ENCODE measurements around the gene PER1. TPM values are rescaled to one million over a fixed set of nuclear protein-coding genes. Genes with fewer than 3 reads are reported as not detected.
A peak's percentile ranks its signal among the peaks of the same experiment; 100 is the strongest.

Gene PER1
- total RNA-seq, 4 donors from 2014 or later, result 33.6 to 95.0 (median 56.3) TPM

DNA sequence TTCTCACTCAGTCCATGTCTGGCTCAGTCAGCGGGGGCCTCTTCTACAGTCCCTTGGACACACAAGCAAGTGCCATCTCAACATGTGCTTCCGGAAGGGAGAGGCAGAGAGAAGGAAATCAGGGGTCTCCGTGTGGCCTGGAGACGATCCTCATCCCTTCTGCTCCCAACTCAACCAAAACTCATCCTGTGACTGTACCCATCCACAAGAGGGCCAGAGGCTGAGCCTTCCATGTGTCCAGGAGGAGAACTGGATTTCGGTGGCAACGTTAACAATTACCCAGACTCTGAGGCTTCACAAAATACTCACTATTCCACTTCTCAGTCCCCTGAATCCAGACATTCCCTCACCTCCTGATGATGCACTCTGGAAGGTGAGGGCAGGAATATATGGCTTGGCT is 56.8 kb downstream of the PER1 start:
- Histone ChIP-seq H3K4me1 (peaks cover 0 to 10% (median 0%) of the 10 kb centered on the region in 3 donors), H3K4me3 (no peak overlapping the region), H3K27ac (no peak overlapping the region), H3K9me3 (no peaks in the 10 kb centered on the region), H3K27me3 (peaks cover 0 to 43% (median 0%) of the 10 kb centered on the region in 4 donors), H3K36me3 (no peaks in the 10 kb centered on the region)
- no peak for DNase-seq
- no peak for TF ChIP-seq POLR2A (IDR thresholded peaks at IDR 0.05)
- TF ChIP-seq, protein P1, sequence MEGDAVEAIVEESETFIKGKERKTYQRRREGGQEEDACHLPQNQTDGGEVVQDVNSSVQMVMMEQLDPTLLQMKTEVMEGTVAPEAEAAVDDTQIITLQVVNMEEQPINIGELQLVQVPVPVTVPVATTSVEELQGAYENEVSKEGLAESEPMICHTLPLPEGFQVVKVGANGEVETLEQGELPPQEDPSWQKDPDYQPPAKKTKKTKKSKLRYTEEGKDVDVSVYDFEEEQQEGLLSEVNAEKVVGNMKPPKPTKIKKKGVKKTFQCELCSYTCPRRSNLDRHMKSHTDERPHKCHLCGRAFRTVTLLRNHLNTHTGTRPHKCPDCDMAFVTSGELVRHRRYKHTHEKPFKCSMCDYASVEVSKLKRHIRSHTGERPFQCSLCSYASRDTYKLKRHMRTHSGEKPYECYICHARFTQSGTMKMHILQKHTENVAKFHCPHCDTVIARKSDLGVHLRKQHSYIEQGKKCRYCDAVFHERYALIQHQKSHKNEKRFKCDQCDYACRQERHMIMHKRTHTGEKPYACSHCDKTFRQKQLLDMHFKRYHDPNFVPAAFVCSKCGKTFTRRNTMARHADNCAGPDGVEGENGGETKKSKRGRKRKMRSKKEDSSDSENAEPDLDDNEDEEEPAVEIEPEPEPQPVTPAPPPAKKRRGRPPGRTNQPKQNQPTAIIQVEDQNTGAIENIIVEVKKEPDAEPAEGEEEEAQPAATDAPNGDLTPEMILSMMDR (IDR thresholded peaks at IDR 0.05), result no peak
- WGBS, 2 donors, result 68 to 79% methylated on average over 5 to 6 of the region's 6 CpGs
- intact Hi-C loops (cut with DNase I), result no loop called here

DNA sequence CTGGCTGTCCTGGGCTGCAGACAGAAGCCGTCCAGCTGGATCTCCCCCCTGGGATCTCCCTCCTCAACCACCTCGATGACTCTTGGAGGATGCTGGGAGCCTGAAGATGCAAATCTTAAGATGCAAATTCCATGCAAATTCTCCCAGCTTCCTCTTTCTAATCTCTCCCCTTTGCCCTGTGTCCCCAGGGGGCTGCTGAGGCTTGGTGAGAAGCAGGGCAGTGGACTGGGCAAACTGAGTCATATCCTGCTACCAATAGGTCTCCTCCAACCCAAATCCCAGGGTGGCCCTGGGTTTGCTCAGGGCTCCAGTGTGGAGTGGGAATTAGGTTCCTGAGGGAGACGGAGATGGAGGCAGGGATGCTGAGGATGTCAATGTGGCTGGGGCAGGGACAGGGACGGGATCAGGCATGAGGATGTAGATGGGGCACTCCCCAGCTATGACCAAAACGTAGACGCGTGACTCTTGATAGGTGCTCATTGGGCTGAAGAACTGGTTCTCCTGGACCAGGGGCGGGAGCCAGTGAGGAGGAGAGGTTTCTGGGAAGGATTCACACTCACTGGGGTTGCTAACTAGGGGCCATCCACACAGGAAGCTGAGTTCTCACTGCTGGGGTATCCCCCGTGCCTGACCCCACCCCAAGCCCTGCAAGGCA is 61.0 kb downstream of the PER1 start:
- Histone ChIP-seq H3K27me3 (peaks cover 0 to 62% (median 0%) of the 10 kb centered on the region in 4 donors), H3K4me1 (peaks cover 0 to 17% (median 6%) of the 10 kb centered on the region in 3 donors), H3K9me3 (no peaks in the 10 kb centered on the region), H3K36me3 (no peaks in the 10 kb centered on the region), H3K4me3 (no peak overlapping the region), H3K27ac (peak overlapping the region in 2 of 4 donors; percentile 42 to 44)
- no peak for TF ChIP-seq POLR2A (IDR thresholded peaks at IDR 0.05)
- TF ChIP-seq, protein P1 (IDR thresholded peaks at IDR 0.05), result no peak
- intact Hi-C loops (cut with DNase I), result no loop called here
- WGBS, 2 donors, result 34 to 36% methylated on average over 8 of the region's 9 CpGs
- DNase-seq, result no peak

Other genes with a start within 250 kb of the PER1 start
- gene RNF227, start 236.1 kb downstream of the PER1 start, total RNA-seq, result 1 to 10 TPM in 3 of 4 donors, under 1 TPM in 1; 0.94 to 8.6 (median 5.7) TPM
- 1 to 10 TPM in 1 of 4 donors, under 1 TPM in 1, not detected in 2; 0.95 to 1.1 TPM for gene KCNAB3, start 222.5 kb downstream of the PER1 start, total RNA-seq
- gene TRAPPC1, start 220.5 kb downstream of the PER1 start, total RNA-seq, result 10 to 100 TPM; 31.3 to 71.1 (median 40.3) TPM
- gene CNTROB, start 220.2 kb downstream of the PER1 start, total RNA-seq, result 10 to 100 TPM; 12.4 to 21.4 (median 13.5) TPM
- gene GUCY2D, start 149.8 kb downstream of the PER1 start, total RNA-seq, result not detected
- gene ALOX15B, start 113.3 kb downstream of the PER1 start, total RNA-seq, result 100 to 1,000 TPM in 1 of 4 donors, 10 to 100 TPM in 3; 24.0 to 104 (median 50.5) TPM
- gene ALOX12B, start 64.7 kb downstream of the PER1 start, total RNA-seq, result 10 to 100 TPM in 2 of 4 donors, 1 to 10 TPM in 1, under 1 TPM in 1; 0.76 to 34.6 (median 10.8) TPM
- 1 to 10 TPM in 2 of 4 donors, under 1 TPM in 1, not detected in 1; 0.30 to 8.8 (median 2.2) TPM for gene ALOXE3, start 33.9 kb downstream of the PER1 start, total RNA-seq
- gene HES7, start 28.3 kb downstream of the PER1 start, total RNA-seq, result not detected
- 10 to 100 TPM in 3 of 4 donors, 1 to 10 TPM in 1; 6.2 to 20.4 (median 12.0) TPM for gene VAMP2, start 10.5 kb upstream of the PER1 start, total RNA-seq
- 10 to 100 TPM; 12.7 to 21.7 (median 15.5) TPM for gene TMEM107, start 24.0 kb upstream of the PER1 start, total RNA-seq
- 10 to 100 TPM in 3 of 4 donors, 1 to 10 TPM in 1; 8.8 to 16.5 (median 13.4) TPM for gene BORCS6, start 37.8 kb upstream of the PER1 start, total RNA-seq
- 10 to 100 TPM; 11.2 to 43.7 (median 20.3) TPM for gene AURKB, start 58.2 kb upstream of the PER1 start, total RNA-seq
- gene CTC1, start 95.7 kb upstream of the PER1 start, total RNA-seq, result 10 to 100 TPM in 2 of 4 donors, 1 to 10 TPM in 2; 3.2 to 16.4 (median 11.0) TPM
- gene PFAS, start 96.9 kb upstream of the PER1 start, total RNA-seq, result 10 to 100 TPM in 3 of 4 donors, 1 to 10 TPM in 1; 8.7 to 23.0 (median 17.9) TPM
- 10 to 100 TPM in 3 of 4 donors, 1 to 10 TPM in 1; 7.8 to 15.4 (median 12.6) TPM for gene RANGRF, start 136.3 kb upstream of the PER1 start, total RNA-seq
- gene SLC25A35, start 143.0 kb upstream of the PER1 start, total RNA-seq, result 1 to 10 TPM in 2 of 4 donors, under 1 TPM in 2; 0.29 to 1.3 (median 1.1) TPM
- gene ARHGEF15, start 157.8 kb upstream of the PER1 start, total RNA-seq, result 1 to 10 TPM in 3 of 4 donors, under 1 TPM in 1; 0.27 to 7.6 (median 2.9) TPM
- not detected for gene ODF4, start 187.4 kb upstream of the PER1 start, total RNA-seq
- gene RPL26, start 230.8 kb upstream of the PER1 start, total RNA-seq, result 1,000 to 10,000 TPM; 3,032 to 5,420 (median 3,306) TPM
- 10 to 100 TPM in 3 of 4 donors, 1 to 10 TPM in 1; 8.1 to 21.8 (median 14.9) TPM for gene RNF222, start 245.4 kb upstream of the PER1 start, total RNA-seq